ACC112 (cell line): ENCODE results near the gene FKBP14.

Source experiments
- H2AFZ ChIP-seq: fragments of 200-600 bp; sonication (generic); one replicate; pipeline ENCODE4 v1.6.0; 2017; ENCODE audit warnings: antibody characterized with exemption, low read length; ENCODE audit not compliant: unreplicated experiment
- H3K27ac ChIP-seq: fragments of 200-600 bp; sonication (generic); 2 replicates; pipeline ENCODE4 v1.5.1; 2014; ENCODE audit warnings: low read depth, mild to moderate bottlenecking, antibody characterized with exemption, low read length, moderate library complexity
- H3K27me3 ChIP-seq: fragments of 200-600 bp; sonication (generic); 2 replicates; pipeline ENCODE4 v1.6.1; 2014; ENCODE audit warnings: mild to moderate bottlenecking, antibody characterized with exemption, low read length, moderate library complexity, mixed read lengths; ENCODE audit not compliant: insufficient read depth
- H3K36me3 ChIP-seq: fragments of 200-600 bp; sonication (generic); 2 replicates; pipeline ENCODE4 v1.6.1; 2016; ENCODE audit warnings: mild to moderate bottlenecking, antibody characterized with exemption, low read length, moderate library complexity, mixed read lengths; ENCODE audit not compliant: insufficient read depth
- H3K4me1 ChIP-seq: fragments of 200-600 bp; sonication (generic); one replicate; pipeline ENCODE4 v1.6.1; 2016; ENCODE audit warnings: low read length, mixed read lengths; ENCODE audit not compliant: insufficient read depth, unreplicated experiment, control insufficient read depth
- H3K4me3 ChIP-seq: fragments of 200-600 bp; sonication (generic); 2 replicates; pipeline ENCODE4 v1.5.1; 2014; ENCODE audit warnings: mild to moderate bottlenecking, low read depth, low read length
- H3K79me2 ChIP-seq: fragments of 200-600 bp; sonication (generic); one replicate; pipeline ENCODE4 v1.6.0; 2016; ENCODE audit warnings: low read length; ENCODE audit not compliant: control insufficient read depth, unreplicated experiment, insufficient read depth

The FKBP14 gene

DNA sequence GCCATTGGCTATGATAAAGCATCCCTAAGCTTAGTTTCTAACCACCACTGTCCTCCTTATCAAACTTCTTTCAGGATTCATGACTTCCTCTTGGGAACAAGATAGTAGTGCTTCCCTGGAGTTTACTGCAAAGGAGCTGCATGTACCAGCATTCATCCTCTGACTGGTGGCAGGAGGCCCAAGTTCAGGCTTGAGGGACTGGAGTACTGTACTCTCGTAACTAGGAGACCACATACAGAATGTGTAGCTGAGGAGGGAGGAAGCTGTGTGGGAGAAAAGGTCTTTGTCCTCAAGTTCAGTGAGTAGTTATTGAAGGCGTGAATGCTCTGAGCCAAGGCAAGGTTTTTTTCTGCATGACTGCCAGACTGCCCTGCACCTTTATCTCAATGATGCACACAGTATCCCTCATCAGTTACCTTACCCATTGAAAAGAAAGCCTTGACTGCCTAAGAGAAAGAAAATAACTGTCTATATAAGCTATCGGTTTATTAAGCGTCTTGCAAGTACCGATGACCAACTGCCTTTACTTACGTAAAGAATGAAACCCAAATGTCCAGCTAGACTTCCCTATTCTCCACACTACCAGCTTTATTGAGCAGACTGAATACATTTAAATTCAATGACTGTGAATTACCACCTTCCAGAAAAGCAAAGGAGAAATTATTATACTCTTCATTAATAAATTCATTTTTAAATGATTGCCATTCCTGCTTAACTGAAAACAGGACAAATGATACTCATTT is 49.7 kb downstream of the FKBP14 start:
- no peak overlapping the region for H3K4me3 ChIP-seq
- H3K36me3 ChIP-seq: peaks cover under 1% of the 10 kb centered on the region; the same call in 1 of the 2 replicates
- H3K27me3 ChIP-seq: no peaks in the 10 kb centered on the region
- H2AFZ ChIP-seq: no peak overlapping the region
- H3K79me2 ChIP-seq: peaks cover 93% of the 10 kb centered on the region
- peaks cover 15% of the 10 kb centered on the region for H3K4me1 ChIP-seq
- H3K27ac ChIP-seq: 0 out of 2 replicates have a peak overlapping the region, but pooled peaks have one; percentile 8

DNA sequence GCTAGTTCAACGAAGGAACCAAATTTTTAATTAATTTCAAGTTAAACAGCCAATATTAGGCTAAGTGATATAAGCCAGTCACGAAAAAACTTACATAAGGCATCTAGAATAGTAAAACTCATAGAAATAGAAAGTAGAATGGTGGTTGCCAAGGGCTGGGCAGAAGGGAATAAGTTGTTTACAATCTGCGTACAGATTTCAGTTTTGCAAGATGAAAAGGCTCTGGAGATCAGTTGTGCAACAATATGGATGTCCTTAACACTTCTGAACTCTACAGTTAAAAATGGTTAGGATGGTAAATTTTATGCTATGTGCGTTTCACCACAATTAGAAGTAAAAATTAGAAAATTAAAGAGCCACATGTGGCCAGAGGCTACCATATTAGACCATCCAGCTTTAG is 50.2 kb downstream of the FKBP14 start:
- Histone ChIP-seq H3K36me3 (no peaks in the 10 kb centered on the region; the same call in 1 of the 2 replicates), H2AFZ (no peak overlapping the region), H3K27ac (0 out of 2 replicates have a peak overlapping the region, but pooled peaks have one; percentile 8), H3K4me3 (no peak overlapping the region), H3K4me1 (peaks cover 15% of the 10 kb centered on the region), H3K79me2 (peaks cover 93% of the 10 kb centered on the region), H3K27me3 (no peaks in the 10 kb centered on the region)

DNA sequence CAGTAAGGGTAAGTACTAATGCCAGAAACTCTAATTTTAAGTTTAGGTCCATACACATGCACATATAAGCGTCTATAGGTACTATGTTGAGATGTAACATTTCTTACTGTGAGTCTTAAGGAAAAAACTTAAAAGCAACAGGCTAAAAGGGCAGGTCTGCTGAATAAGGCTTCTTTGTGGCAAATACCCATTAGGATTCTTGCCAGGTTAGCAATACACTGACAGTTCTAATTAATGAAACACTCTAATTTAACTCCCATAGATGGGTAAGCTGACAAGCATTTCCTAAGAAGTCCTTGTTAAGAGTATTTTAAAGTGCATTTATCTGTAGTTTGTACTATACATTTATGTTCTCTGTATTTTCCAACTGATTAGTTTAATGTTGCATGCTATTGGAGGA is 50.9 kb downstream of the FKBP14 start:
- Histone ChIP-seq H3K4me1 (peaks cover 16% of the 10 kb centered on the region), H2AFZ (no peak overlapping the region), H3K27ac (no peak overlapping the region), H3K79me2 (peaks cover 93% of the 10 kb centered on the region), H3K36me3 (no peaks in the 10 kb centered on the region; the same call in 1 of the 2 replicates), H3K27me3 (no peaks in the 10 kb centered on the region), H3K4me3 (no peak overlapping the region)

DNA sequence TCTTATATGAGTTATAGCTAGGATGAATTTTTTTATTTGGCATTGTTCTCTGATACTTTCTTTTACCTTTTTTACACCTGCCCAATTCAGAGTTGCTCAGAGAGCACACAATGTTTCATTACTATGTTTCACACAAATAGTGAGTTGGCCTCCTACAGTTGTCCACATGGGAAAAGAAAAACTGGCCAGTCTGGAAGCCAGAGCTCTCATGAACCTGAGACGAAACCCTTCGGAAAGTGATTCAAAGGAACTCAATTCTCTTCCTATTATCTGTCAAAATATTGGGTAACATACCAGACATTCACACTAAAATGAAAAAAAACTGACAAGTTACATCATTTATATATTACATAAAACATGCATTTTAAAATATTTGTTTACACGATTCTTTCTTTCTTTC is 52.2 kb downstream of the FKBP14 start:
- no peaks in the 10 kb centered on the region for H3K27me3 ChIP-seq
- H3K79me2 ChIP-seq: peaks cover 93% of the 10 kb centered on the region
- no peak overlapping the region for H3K4me3 ChIP-seq
- no peaks in the 10 kb centered on the region for H3K36me3 ChIP-seq
- no peak overlapping the region for H3K27ac ChIP-seq
- H3K4me1 ChIP-seq: peaks cover 22% of the 10 kb centered on the region
- no peak overlapping the region for H2AFZ ChIP-seq

DNA sequence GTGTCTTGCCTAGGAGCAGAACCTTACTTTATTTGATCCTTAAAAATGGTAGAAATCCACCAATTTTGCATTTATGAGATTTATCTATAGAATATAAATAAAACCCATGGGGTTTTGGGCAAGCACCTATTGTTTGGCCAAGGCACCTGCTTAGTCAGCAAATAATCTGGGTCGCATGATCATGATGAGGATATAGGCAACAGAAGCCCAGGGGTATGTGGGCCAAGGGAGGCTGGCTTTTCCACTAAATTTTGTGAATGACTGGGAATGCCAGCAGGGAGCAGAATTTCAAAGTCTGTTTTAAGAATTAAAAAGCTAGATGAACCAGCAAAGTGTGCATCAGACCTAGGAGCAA is 54.2 kb downstream of the FKBP14 start:
- peaks cover 88% of the 10 kb centered on the region for H3K79me2 ChIP-seq
- H3K4me1 ChIP-seq: peaks cover 22% of the 10 kb centered on the region
- H3K27me3 ChIP-seq: no peaks in the 10 kb centered on the region
- no peak overlapping the region for H3K27ac ChIP-seq
- no peak overlapping the region for H3K4me3 ChIP-seq
- peaks cover 8% of the 10 kb centered on the region for H3K36me3 ChIP-seq
- no peak overlapping the region for H2AFZ ChIP-seq

DNA sequence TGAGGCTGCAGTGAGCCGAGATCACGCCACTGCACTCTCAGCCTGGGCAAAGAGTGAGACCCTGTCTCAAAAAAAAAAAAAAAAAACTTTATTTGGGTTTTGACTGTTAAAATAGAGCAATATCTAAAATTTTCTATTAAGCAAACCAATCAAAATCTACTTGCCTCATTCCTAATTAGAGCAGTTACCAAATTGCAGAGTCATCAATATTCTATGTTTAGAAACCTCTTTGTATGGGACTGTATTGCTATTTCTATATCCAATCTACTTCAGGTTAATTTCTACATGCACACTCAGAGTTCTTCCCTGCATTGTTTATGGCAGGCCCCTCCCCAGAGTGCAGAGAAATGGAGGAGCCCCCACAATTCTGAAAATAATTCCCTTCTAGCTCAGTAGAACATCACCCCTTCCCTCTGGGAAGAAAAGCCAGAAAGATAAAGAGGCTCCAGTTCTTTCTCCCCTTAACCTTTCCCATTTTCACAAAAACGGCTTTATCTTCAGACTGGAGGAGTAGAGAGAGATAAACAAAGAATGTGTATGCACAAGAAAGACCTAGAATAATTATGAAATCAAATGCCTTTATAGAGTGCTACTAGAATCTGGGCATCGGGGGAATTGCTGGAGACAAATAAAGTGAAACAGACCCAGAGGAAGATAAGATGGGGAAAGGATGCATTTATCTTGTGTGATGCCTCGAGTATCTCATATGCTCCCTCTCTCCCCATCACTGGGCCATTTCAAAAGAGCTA is 54.8 kb downstream of the FKBP14 start:
- Histone ChIP-seq H3K4me3 (no peak overlapping the region), H2AFZ (no peak overlapping the region), H3K27me3 (no peaks in the 10 kb centered on the region), H3K4me1 (peaks cover 22% of the 10 kb centered on the region), H3K36me3 (peaks cover 8% of the 10 kb centered on the region), H3K79me2 (peaks cover 85% of the 10 kb centered on the region), H3K27ac (no peak overlapping the region)

DNA sequence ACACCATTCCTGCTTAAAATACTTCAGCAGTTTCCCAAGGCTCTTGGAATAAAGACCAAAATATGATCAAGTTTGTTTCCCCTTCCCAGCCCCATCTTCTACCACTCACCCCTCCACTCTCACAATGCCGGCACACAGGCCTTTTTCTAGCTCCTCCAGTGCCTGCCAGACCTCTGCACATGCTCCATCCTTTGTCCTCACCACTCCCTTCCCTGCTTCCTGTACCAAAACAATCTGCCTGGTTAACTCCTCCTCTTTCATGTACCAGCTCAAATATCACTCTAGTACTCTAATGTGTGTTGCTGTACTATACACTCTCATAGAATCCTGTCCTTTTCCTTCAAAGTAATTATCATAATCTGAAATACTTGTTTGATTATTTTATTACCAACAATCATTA is 56.3 kb downstream of the FKBP14 start:
- Histone ChIP-seq H3K79me2 (peaks cover 69% of the 10 kb centered on the region), H3K27ac (no peak overlapping the region), H3K4me3 (no peak overlapping the region), H3K36me3 (peaks cover 15% of the 10 kb centered on the region), H3K27me3 (no peaks in the 10 kb centered on the region), H2AFZ (no peak overlapping the region), H3K4me1 (peaks cover 8% of the 10 kb centered on the region)

DNA sequence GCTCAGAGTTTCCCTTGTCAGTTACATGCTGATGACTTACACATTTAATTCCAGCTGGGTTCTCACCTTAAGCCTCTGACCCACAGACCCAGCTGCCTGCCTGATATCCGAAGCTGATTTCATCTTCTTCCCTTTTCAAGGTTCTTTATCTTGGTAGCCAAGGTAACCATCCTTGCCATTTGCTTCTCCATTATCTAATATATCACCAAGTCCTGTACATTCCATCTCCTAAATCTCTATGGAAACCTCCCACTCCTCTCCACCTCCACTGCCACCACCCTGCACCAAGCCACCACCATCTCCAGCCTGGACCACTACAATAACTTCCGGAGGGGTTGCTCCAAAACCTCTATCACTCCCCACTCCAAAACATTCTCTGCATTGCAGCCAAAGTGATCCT is 56.8 kb downstream of the FKBP14 start:
- Histone ChIP-seq H3K79me2 (peaks cover 65% of the 10 kb centered on the region), H3K4me3 (no peak overlapping the region), H3K27me3 (no peaks in the 10 kb centered on the region), H2AFZ (no peak overlapping the region), H3K27ac (no peak overlapping the region), H3K4me1 (peaks cover 8% of the 10 kb centered on the region), H3K36me3 (peaks cover 15% of the 10 kb centered on the region)

DNA sequence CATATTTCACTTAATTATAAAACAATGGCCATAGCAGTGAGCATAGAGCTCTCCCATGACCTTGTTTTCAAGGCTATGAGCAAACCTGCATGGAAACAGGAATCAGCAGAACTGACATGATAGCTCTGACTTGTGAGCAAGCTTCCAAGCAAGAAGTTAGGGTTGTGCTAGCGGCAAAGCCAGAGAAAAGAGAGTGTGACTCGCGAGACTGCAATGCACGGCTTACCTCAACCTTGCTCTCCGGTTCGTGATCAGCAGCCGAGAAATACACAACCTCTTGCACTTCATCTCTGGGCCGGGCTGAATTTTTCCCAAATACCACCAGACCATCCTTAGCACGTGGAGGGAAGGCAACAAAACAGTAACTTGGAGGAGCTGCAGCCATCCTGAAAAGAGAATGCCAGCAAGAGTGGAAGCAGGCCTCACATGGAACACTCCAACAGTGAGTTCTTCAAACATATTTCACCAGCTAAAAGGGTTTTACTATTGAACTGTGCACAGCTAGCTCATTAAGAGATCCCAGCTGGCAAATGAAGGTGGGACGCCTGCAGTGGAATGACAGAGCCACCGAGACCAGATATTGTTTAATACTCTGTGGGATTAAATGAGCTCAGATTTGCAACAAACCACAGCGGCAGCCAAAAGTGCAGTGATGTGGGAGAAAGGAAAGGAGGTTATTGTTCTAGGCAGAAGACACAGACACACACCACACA is 57.7 kb downstream of the FKBP14 start:
- H3K4me1 ChIP-seq: peaks cover 8% of the 10 kb centered on the region
- no peaks in the 10 kb centered on the region for H3K27me3 ChIP-seq
- no peak overlapping the region for H2AFZ ChIP-seq
- H3K4me3 ChIP-seq: no peak overlapping the region
- no peak overlapping the region for H3K27ac ChIP-seq
- H3K79me2 ChIP-seq: peaks cover 58% of the 10 kb centered on the region
- H3K36me3 ChIP-seq: peaks cover 15% of the 10 kb centered on the region

DNA sequence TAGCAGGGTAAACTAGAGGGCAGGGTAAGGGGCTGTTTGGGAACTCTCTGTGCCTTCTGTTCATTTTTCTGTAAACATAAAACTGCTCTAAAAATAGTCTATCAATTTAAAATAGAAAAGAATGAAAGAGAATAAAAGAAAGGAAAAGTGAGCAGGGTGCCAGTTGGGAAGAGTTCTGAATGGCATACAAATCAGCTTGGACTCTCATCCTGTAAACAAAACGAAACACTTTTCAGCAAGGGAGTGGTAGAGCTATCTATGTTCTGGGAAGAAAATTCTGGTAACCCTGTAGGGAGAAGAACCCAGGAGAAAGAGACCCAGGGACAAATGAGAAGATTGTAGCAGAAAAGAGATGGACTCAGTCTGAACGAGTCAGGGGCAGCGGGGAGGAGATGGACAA is 61.5 kb downstream of the FKBP14 start:
- H3K4me3 ChIP-seq: no peak overlapping the region
- H3K27me3 ChIP-seq: no peaks in the 10 kb centered on the region
- H3K79me2 ChIP-seq: peaks cover 23% of the 10 kb centered on the region
- peaks cover 1% of the 10 kb centered on the region for H3K4me1 ChIP-seq
- H3K36me3 ChIP-seq: peaks cover 20% of the 10 kb centered on the region
- no peak overlapping the region for H3K27ac ChIP-seq
- H2AFZ ChIP-seq: no peak overlapping the region
